Ovary (tissue), 9 donors: ENCODE measurements around the gene LONRF2. TPM values are rescaled to one million over a fixed set of nuclear protein-coding genes. Genes with fewer than 3 reads are reported as not detected.
A peak's percentile ranks its signal among the peaks of the same experiment; 100 is the strongest.

ENCODE experiments used
- DNase-seq, 5 donors: peaks; one replicate each; pipeline ENCODE4 v3.0.0-alpha.2; 2019 to 2020
- H3K27ac ChIP-seq, 2 donors: fragments of 200-600 bp; one replicate each; pipeline versions ENCODE4 v1.5.1 to v1.8.0; 2019 to 2022
- H3K27me3 ChIP-seq: fragments of 200-600 bp; one replicate; pipeline ENCODE4 v1.8.0; 2022
- H3K36me3 ChIP-seq: fragments of 200-600 bp; sonication (generic); one replicate; pipeline ENCODE4 v1.5.1; 2019
- H3K4me1 ChIP-seq: one replicate; pipeline ENCODE4 v1.8.1; 2013; ENCODE audit warnings: mild to moderate bottlenecking, moderate library complexity; ENCODE audit not compliant: insufficient read depth
- H3K4me3 ChIP-seq: fragments of 200-600 bp; sonication (generic); one replicate; pipeline ENCODE4 v1.5.1; 2017
- H3K9me3 ChIP-seq, 2 donors: fragments of 200-600 bp in 1 of 2; sonication (generic) in 1 of 2; one replicate each; pipeline versions ENCODE4 v1.5.1 to v1.8.1; 2013 to 2019; ENCODE audit warnings: mild to moderate bottlenecking in 1 of 2, moderate library complexity in 1 of 2
- EP300 ChIP-seq: sonication (generic); formaldehyde crosslinking; IDR thresholded peaks from one replicate; pipeline ENCODE4 v1.6.1; 2017; ENCODE audit warnings: antibody characterized with exemption
- POLR2A ChIP-seq: fragments of 450-650 bp; IDR thresholded peaks from one replicate; pipeline ENCODE4 v1.6.1; 2017; ENCODE audit warnings: antibody characterized with exemption, mild to moderate bottlenecking, moderate library complexity
- WGBS, 3 donors: extraction: QIAGEN DNeasy Blood & Tissue Kit in 1 of 3; methylation state at CpG; one replicate each; pipeline versions ENCODE4 v1.1.5 to v1.1.7; 2013 to 2017; 5-methylcytosine and 5-hydroxymethylcytosine counted together
- intact Hi-C, 4 donors: fragments of 100-400 bp; cut with DNase I; formaldehyde crosslinking; loops; one replicate each; pipeline versions ENCODE4 v1.11.0 to v1.15.1; 2022 to 2023
- polyA plus RNA-seq, 2 donors: library from polyadenylated mRNA; stranded (reverse); fragments of 200-250 nt in 1 of 2; fragments of 350-450 nt in 1 of 2; fragmentation: Illumina TruSeq in 1 of 2; extraction: RNeasy Lipid Tissue Mini Kit (QIAGEN cat#74804) in 1 of 2; gene quantifications; one replicate each; pipeline ENCODE4 v1.2.3, GENCODE V29; 2013 to 2014
- total RNA-seq, 7 donors: library from RNA; depleted of rRNA in 2 of 7; stranded (reverse); fragments of >200 nt in 2 of 7; fragmentation: NEBNext Ultra II Directional in 3 of 7; extraction: Animal tissue kit (Norgen Biotek cat#: 25700) in 3 of 7; gene quantifications; one replicate each; pipeline versions ENCODE4 v1.1.0 to v1.2.4, GENCODE V29; 2016 to 2023
- TF ChIP-seq, protein P1 (sequence below), 3 donors: fragments of 450-650 bp in 2 of 3; fragments of 200-600 bp in 1 of 3; IDR thresholded peaks; one replicate each; pipeline versions ENCODE4 v1.5.1 to v1.8.0; 2016 to 2022; ENCODE audit warnings: antibody characterized with exemption in 3 of 3, mild to moderate bottlenecking in 1 of 3
- donor health status: DM: no; HTN: no; CAD: no; lungs with moderate emphysema.
- donor health status: DM: no; HTN: no; CAD: no.
- donor health status: Bipolar disorder and iron deficiency.
- donor health status: DM: yes; HTN: yes; CAD: no.
- donor health status: DM: no; HTN: no; CAD: no.
- donor health status: DM: yes; HTN: yes; CAD: no.

LONRF2 gene
- total and polyA plus RNA-seq, 9 donors: 4.7 to 133 (median 29.5) TPM

DNA sequence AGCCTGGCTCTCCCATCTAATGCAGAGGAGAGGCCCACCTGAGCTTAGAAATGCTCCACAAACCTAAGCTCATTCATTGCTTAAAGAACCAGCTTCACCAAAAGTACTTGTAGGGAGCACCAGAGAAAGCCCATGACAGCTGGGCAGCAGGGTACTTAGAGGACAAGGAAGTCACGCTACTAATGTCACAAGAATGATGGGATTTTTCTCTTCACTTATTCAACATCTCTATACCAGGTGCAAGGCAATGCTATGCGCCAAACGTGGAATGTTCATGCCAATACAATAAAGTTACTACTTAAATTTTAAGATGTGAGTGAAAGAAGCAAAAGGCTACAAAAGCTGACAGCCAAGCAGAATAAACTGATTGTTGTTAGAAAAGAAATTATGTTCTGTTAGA lies 36.0 kb downstream of the LONRF2 start:
- Histone ChIP-seq H3K36me3 (no peaks in the 10 kb centered on the region), H3K9me3 (no peaks in the 10 kb centered on the region), H3K27me3 (no peaks in the 10 kb centered on the region), H3K27ac (peak overlapping the region in 1 of 2 donors; percentile 55), H3K4me3 (no peak overlapping the region), H3K4me1 (peaks cover 8% of the 10 kb centered on the region)
- no peak for TF ChIP-seq POLR2A
- TF ChIP-seq EP300: no peak
- 83 to 90% (median 87%) methylated on average over 3 of the region's 3 CpGs for WGBS, 3 donors
- intact Hi-C loops: no loop called here
- DNase-seq: no peak

DNA sequence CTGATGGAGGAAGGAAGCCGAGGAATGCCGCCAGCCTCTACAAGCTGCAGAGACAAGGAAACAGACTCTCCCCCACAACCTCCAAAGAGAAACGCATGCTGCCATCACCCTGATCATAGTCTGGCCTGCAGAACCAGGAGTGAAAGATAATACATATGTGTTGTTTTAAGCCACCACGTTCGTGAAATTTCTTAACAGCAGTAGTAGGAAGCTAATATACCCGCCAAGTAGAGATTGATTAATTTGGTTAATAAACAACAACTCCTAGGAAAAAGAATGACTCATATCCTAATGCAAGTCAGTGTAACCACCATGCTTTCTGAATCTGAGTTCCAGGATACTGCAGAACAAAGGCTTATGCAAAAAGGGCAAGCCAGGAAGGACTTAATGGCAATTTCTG lies 36.6 kb downstream of the LONRF2 start:
- Histone ChIP-seq H3K27me3 (no peaks in the 10 kb centered on the region), H3K9me3 (no peaks in the 10 kb centered on the region), H3K27ac (peak overlapping the region; percentile 21 to 55), H3K4me3 (no peak overlapping the region), H3K36me3 (no peaks in the 10 kb centered on the region), H3K4me1 (peaks cover 5% of the 10 kb centered on the region)
- intact Hi-C loops: no loop called here
- TF ChIP-seq POLR2A: no peak
- TF ChIP-seq EP300: no peak
- TF ChIP-seq, protein P1, sequence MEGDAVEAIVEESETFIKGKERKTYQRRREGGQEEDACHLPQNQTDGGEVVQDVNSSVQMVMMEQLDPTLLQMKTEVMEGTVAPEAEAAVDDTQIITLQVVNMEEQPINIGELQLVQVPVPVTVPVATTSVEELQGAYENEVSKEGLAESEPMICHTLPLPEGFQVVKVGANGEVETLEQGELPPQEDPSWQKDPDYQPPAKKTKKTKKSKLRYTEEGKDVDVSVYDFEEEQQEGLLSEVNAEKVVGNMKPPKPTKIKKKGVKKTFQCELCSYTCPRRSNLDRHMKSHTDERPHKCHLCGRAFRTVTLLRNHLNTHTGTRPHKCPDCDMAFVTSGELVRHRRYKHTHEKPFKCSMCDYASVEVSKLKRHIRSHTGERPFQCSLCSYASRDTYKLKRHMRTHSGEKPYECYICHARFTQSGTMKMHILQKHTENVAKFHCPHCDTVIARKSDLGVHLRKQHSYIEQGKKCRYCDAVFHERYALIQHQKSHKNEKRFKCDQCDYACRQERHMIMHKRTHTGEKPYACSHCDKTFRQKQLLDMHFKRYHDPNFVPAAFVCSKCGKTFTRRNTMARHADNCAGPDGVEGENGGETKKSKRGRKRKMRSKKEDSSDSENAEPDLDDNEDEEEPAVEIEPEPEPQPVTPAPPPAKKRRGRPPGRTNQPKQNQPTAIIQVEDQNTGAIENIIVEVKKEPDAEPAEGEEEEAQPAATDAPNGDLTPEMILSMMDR (IDR thresholded peaks at IDR 0.05): no peak
- DNase-seq: peak in 2 of 5 donors; percentile 22 to 30
- WGBS, 3 donors: 4 to 14% (median 13%) methylated on average over 6 of the region's 6 CpGs

DNA sequence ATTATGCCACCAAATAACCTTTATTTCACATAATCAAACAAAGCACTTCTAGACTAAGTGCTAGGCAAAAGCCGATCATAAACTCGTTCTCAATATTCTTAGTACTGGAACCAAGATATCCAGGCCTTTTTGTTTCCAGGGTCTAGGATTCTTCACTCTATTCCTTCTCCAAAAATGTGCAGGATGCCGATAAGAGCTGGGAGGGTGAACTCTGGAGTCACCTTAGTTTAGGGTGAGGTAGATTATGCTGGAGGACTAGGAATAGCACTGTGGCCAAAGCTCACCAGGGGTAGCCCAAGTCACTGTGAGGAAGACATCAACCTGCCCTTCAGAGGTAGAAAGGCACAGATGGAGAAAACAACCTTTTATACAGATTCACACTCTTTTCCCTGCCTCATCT lies 37.3 kb downstream of the LONRF2 start:
- no peaks in the 10 kb centered on the region for H3K36me3 ChIP-seq
- intact Hi-C loops: no loop called here

DNA sequence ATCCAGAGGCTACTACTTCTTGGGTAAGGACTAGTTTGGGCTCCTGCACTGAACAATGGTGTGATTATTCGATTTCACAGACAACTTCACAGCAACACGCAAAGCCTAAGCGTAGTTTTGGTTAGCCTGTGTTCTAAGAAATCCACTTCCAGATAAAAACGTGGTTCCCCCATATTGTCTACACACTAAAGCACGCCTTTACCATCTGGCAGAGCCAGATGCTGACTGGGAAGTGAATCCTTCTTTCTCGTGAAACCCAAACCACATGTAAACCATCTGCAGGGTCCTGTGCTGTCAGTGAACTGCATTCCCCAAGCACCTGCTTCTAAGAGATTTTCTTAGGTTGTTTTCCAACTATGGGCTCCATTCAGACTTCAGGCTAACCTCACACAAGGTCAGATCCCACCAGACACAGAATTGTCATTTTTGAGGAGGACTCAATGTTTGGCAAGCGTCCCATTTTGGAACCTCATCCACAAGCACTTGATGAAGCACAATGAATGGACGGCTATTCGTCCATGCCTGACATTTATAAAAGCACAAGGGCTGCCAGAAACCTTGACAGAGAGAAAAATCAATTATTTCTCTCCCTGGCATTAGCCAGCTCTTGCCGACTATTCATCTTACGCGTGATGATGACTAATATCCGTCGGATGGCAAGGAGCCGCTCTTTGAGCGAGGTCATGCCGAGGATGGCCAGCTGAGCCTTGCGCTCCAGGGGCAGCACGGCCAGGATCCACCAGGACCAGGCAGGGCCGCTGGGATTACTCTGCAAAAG lies 38.4 kb downstream of the LONRF2 start:
- H3K27ac ChIP-seq: peak overlapping the region in 1 of 2 donors; percentile 27
- H3K36me3 ChIP-seq: no peaks in the 10 kb centered on the region
- TF ChIP-seq POLR2A (no peak), EP300 (no peak)
- TF ChIP-seq, protein P1 (IDR thresholded peaks at IDR 0.05): no peak
- no peaks in the 10 kb centered on the region for H3K9me3 ChIP-seq
- DNase-seq: peak in 2 of 5 donors; percentile 26 to 29
- H3K4me3 ChIP-seq: no peak overlapping the region
- H3K27me3 ChIP-seq: no peaks in the 10 kb centered on the region
- H3K4me1 ChIP-seq: peaks cover 2% of the 10 kb centered on the region
- intact Hi-C loops: no loop called here
- 87 to 93% (median 93%) methylated on average over 20 of the region's 20 CpGs for WGBS, 3 donors

More for the DNA sequence above, 37.3 kb downstream of the LONRF2 start:
- peak overlapping the region; percentile 21 to 55 for H3K27ac ChIP-seq
- TF ChIP-seq POLR2A (no peak), EP300 (no peak)
- TF ChIP-seq, protein P1 (IDR thresholded peaks at IDR 0.05): no peak
- peak in 1 of 5 donors; percentile 7 for DNase-seq
- H3K27me3 ChIP-seq: no peaks in the 10 kb centered on the region
- H3K4me1 ChIP-seq: peaks cover 2% of the 10 kb centered on the region
- no peaks in the 10 kb centered on the region for H3K9me3 ChIP-seq
- H3K4me3 ChIP-seq: no peak overlapping the region
- WGBS, 3 donors: 33 to 64% (median 62%) methylated on average over 3 of the region's 3 CpGs
